ENCODE measurements around the gene BCAS3.

The BCAS3 gene

DNA sequence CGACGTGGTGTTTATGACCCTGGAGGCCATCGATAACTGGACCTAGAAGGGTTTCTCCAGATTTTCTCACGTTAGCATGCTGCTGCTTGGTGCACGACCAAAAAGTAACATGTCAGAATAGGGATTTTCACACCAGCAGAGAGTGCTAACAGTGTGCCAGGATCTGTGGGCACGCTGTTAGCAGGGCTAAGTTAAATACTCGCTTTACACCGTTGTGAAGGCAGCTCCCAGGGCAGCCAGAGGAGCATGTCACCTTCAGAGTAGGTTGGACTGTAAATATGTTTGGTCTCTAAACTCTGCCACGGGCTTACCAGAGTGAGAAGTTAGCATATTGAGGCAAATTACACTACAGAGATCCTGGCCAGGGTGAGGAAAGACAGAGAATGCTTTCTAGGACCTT, 608.8 kb downstream of the BCAS3 start:
- H3K9me2 ChIP-seq (ENCODE audit: low read depth, low read length): no peaks in the 10 kb centered on the region
- TF ChIP-seq EZH2 (IDR thresholded peaks at IDR 0.05; ENCODE audit: borderline replicate concordance, low read length): no peak
- TF ChIP-seq, protein P1, sequence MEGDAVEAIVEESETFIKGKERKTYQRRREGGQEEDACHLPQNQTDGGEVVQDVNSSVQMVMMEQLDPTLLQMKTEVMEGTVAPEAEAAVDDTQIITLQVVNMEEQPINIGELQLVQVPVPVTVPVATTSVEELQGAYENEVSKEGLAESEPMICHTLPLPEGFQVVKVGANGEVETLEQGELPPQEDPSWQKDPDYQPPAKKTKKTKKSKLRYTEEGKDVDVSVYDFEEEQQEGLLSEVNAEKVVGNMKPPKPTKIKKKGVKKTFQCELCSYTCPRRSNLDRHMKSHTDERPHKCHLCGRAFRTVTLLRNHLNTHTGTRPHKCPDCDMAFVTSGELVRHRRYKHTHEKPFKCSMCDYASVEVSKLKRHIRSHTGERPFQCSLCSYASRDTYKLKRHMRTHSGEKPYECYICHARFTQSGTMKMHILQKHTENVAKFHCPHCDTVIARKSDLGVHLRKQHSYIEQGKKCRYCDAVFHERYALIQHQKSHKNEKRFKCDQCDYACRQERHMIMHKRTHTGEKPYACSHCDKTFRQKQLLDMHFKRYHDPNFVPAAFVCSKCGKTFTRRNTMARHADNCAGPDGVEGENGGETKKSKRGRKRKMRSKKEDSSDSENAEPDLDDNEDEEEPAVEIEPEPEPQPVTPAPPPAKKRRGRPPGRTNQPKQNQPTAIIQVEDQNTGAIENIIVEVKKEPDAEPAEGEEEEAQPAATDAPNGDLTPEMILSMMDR (IDR thresholded peaks at IDR 0.05; ENCODE audit: low read length): no peak
- no peaks in the 10 kb centered on the region for H3K79me2 ChIP-seq (ENCODE audit: insufficient read depth, low read length)
- H3K27ac ChIP-seq (ENCODE audit: low read depth, low read length, poor library complexity, severe bottlenecking): no peak overlapping the region
- H3K9me3 ChIP-seq (ENCODE audit: low read length): no peaks in the 10 kb centered on the region
- no peak overlapping the region for H3K4me3 ChIP-seq (ENCODE audit: low read depth, low read length, poor library complexity, severe bottlenecking)
- no peak overlapping the region for H3K4me2 ChIP-seq (ENCODE audit: low read length)
- H3K4me1 ChIP-seq (ENCODE audit: insufficient read depth, low read length, severe bottlenecking): no peaks in the 10 kb centered on the region
- H3F3A ChIP-seq (ENCODE audit: insufficient read depth, low read length): no peaks in the 10 kb centered on the region
- H3K27me3 ChIP-seq (ENCODE audit: insufficient read depth, low read length): no peaks in the 10 kb centered on the region
- no peak overlapping the region for H2AFZ ChIP-seq (ENCODE audit: low read length)
- H3K36me3 ChIP-seq (ENCODE audit: insufficient read depth, low read length): no peaks in the 10 kb centered on the region
- H4K20me1 ChIP-seq (ENCODE audit: insufficient read depth, low read length): no peaks in the 10 kb centered on the region
- H3K9ac ChIP-seq (ENCODE audit: low read length): no peak overlapping the region

DNA sequence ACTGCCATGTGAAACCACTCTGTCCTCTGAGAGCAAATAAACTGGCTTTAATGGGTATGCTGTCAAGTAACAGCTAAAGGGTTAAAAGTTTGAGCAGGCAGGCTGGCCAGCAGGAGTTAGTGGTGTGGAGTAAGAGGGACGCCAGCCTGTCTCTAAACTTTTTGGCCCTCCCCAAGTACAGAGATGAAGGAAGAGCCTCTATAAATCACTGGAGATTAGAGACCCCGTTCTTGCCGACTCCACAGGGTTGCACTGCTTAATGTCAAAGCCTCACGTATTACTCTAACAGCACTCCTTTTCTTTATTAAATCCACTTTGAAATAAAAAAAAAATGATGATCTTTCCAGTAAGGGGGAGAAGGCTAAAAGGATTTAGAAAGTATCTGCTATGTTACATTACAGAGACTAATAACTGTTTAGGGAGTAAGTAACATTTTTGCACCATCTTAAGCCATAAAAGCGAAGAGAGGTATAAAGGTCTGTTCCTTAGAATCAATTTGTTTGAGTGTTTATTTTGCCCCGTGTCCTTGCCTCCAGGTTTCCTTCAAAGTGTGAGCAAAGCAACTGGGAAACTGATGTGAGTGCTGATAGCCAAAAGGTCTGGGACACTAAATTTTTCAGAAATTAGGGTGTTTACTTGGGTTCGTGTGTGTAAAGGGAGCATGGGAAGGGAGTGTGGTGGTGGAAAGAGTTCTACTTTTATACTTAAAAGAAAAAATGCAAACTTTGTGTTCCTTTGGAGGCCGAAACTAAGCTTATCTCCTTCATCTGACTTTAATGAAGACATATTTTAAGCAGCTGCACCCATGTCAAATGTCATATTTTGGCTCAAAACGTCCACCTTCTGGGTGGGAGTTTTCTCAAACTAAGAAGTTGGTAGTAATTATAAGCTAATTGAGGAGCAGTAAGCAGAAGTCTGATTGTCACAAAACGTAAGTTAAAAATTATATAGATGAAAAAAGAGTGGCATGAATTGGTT, 612.0 kb downstream of the BCAS3 start:
- no peak overlapping the region for H3K9ac ChIP-seq (ENCODE audit: low read length)
- H3K4me1 ChIP-seq (ENCODE audit: insufficient read depth, low read length, severe bottlenecking): no peaks in the 10 kb centered on the region
- TF ChIP-seq, protein P1 (IDR thresholded peaks at IDR 0.05; ENCODE audit: low read length): no peak
- TF ChIP-seq EZH2 (IDR thresholded peaks at IDR 0.05; ENCODE audit: borderline replicate concordance, low read length): no peak
- H3F3A ChIP-seq (ENCODE audit: insufficient read depth, low read length): no peaks in the 10 kb centered on the region
- no peak overlapping the region for H2AFZ ChIP-seq (ENCODE audit: low read length)
- no peaks in the 10 kb centered on the region for H3K36me3 ChIP-seq (ENCODE audit: insufficient read depth, low read length)
- H3K4me3 ChIP-seq (ENCODE audit: low read depth, low read length, poor library complexity, severe bottlenecking): no peak overlapping the region
- H3K9me3 ChIP-seq (ENCODE audit: low read length): no peaks in the 10 kb centered on the region
- no peaks in the 10 kb centered on the region for H4K20me1 ChIP-seq (ENCODE audit: insufficient read depth, low read length)
- H3K27ac ChIP-seq (ENCODE audit: low read depth, low read length, poor library complexity, severe bottlenecking): no peak overlapping the region
- H3K27me3 ChIP-seq (ENCODE audit: insufficient read depth, low read length): no peaks in the 10 kb centered on the region
- no peaks in the 10 kb centered on the region for H3K79me2 ChIP-seq (ENCODE audit: insufficient read depth, low read length)
- no peak overlapping the region for H3K4me2 ChIP-seq (ENCODE audit: low read length)
- no peaks in the 10 kb centered on the region for H3K9me2 ChIP-seq (ENCODE audit: low read depth, low read length)

DNA sequence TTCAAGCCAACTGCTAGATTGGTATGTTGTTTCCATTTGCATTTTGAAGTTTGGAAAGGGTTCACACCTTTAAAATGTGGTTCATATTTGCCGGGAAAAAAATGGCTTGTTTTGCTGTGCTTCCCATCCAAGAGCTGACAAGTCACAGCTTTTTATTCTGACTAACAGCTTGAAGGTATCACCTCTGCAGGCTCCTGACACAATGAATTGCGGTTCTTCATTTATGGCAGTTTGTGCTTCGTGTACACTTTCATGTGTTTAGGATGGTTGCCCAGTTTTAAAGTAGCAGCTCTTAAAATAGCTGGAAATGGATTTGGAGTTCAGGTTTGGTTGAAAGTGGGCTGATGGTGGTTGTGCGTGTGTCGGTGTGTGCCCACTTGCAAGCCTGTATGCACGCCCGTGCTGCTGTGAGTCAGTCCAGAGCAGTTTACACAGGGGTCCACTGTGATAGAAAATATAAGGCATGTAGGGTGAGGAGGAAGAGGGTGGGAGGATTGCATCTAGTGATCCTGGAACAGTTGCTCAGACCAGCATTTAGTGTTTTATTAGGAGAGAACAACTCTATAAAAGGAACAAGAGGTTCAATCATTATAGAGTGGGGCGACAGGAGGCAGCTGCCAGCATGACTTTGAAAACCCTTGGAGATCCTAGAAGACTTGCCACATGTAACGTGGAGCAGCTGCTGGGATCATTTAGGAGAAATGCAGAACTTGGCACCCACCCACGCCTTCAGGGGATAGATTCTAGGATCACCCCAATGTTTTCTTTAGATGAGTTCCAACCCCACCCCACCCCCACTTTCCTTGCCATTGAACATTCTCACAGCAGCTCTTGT, 614.0 kb downstream of the BCAS3 start:
- no peaks in the 10 kb centered on the region for H4K20me1 ChIP-seq (ENCODE audit: insufficient read depth, low read length)
- H3K36me3 ChIP-seq (ENCODE audit: insufficient read depth, low read length): no peaks in the 10 kb centered on the region
- no peak overlapping the region for H3K4me2 ChIP-seq (ENCODE audit: low read length)
- H3K4me3 ChIP-seq (ENCODE audit: low read depth, low read length, poor library complexity, severe bottlenecking): no peak overlapping the region
- no peaks in the 10 kb centered on the region for H3K9me3 ChIP-seq (ENCODE audit: low read length)
- no peak overlapping the region for H2AFZ ChIP-seq (ENCODE audit: low read length)
- H3K79me2 ChIP-seq (ENCODE audit: insufficient read depth, low read length): no peaks in the 10 kb centered on the region
- H3K9me2 ChIP-seq (ENCODE audit: low read depth, low read length): no peaks in the 10 kb centered on the region
- no peak overlapping the region for H3K9ac ChIP-seq (ENCODE audit: low read length)
- no peaks in the 10 kb centered on the region for H3K4me1 ChIP-seq (ENCODE audit: insufficient read depth, low read length, severe bottlenecking)
- H3F3A ChIP-seq (ENCODE audit: insufficient read depth, low read length): no peaks in the 10 kb centered on the region
- no peak overlapping the region for H3K27ac ChIP-seq (ENCODE audit: low read depth, low read length, poor library complexity, severe bottlenecking)
- H3K27me3 ChIP-seq (ENCODE audit: insufficient read depth, low read length): no peaks in the 10 kb centered on the region
- no peak for TF ChIP-seq EZH2 (IDR thresholded peaks at IDR 0.05; ENCODE audit: borderline replicate concordance, low read length)
- TF ChIP-seq, protein P1 (IDR thresholded peaks at IDR 0.05; ENCODE audit: low read length): no peak

Data from OCI-LY1 (cell line).